Vagina (tissue), 2 donors: ENCODE measurements around the gene ZBED5.

ENCODE experiments used
- POLR2A ChIP-seq, 2 donors: fragments of 450-650 bp; IDR thresholded peaks; one replicate each; pipeline ENCODE4 v1.6.1; 2017; ENCODE audit warnings: antibody characterized with exemption in 2 of 2, mild to moderate bottlenecking in 2 of 2, moderate library complexity in 2 of 2
- POLR2AphosphoS5 ChIP-seq, 2 donors: sonication (generic); formaldehyde crosslinking; IDR thresholded peaks; one replicate each; pipeline ENCODE4 v1.9.0; 2017; ENCODE audit warnings: antibody characterized with exemption in 2 of 2, mild to moderate bottlenecking in 2 of 2, low read depth in 1 of 2; ENCODE audit not compliant: insufficient read depth in 1 of 2
- TF ChIP-seq, protein P1 (sequence below), 3 experiments: fragments of 450-650 bp in 2 of 3; fragments of 200-600 bp in 1 of 3; sonication (generic) in 1 of 3; IDR thresholded peaks; one replicate each; pipeline ENCODE4 v1.5.1; 2017 to 2019; ENCODE audit warnings: antibody characterized with exemption in 3 of 3, mild to moderate bottlenecking in 2 of 3, moderate library complexity in 2 of 3

- no peak for TF ChIP-seq POLR2A (IDR thresholded peaks at IDR 0.05)
- TF ChIP-seq, protein P1, sequence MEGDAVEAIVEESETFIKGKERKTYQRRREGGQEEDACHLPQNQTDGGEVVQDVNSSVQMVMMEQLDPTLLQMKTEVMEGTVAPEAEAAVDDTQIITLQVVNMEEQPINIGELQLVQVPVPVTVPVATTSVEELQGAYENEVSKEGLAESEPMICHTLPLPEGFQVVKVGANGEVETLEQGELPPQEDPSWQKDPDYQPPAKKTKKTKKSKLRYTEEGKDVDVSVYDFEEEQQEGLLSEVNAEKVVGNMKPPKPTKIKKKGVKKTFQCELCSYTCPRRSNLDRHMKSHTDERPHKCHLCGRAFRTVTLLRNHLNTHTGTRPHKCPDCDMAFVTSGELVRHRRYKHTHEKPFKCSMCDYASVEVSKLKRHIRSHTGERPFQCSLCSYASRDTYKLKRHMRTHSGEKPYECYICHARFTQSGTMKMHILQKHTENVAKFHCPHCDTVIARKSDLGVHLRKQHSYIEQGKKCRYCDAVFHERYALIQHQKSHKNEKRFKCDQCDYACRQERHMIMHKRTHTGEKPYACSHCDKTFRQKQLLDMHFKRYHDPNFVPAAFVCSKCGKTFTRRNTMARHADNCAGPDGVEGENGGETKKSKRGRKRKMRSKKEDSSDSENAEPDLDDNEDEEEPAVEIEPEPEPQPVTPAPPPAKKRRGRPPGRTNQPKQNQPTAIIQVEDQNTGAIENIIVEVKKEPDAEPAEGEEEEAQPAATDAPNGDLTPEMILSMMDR (IDR thresholded peaks at IDR 0.05): no peak
- TF ChIP-seq POLR2AphosphoS5 (IDR thresholded peaks at IDR 0.05; ENCODE audit: insufficient read depth in 1 of 2, low read depth in 1 of 2): peak in 1 of 2 donors; percentile 32
These were observed 50.2 kb downstream of the ZBED5 start for GRCh38 chr11:10807493-10808234.
